ENCODE measurements around the gene CIDEC. TPM values are rescaled to one million over a fixed set of nuclear protein-coding genes. Genes with fewer than 3 reads are reported as not detected.
"Not testable (repeated sequence)": the region's sequence is repeated elsewhere in the genome, so short reads cannot be mapped to it uniquely, and the experiment has no call there.

The CIDEC gene
- polyA plus RNA-seq, 10 donors, result 0.21 to 1.1 (median 0.41) TPM; not detected in 2

GRCh38 chr3:9878700-9879099 lies 1.4 kb downstream of the CIDEC start:
- no peak for DNase-seq

- no peak for DNase-seq
Measured at GRCh38 chr3:9876991-9877390, 3.1 kb downstream of the CIDEC start.

GRCh38 chr3:9876255-9876654 lies 3.8 kb downstream of the CIDEC start:
- not testable (repeated sequence) for DNase-seq

GRCh38 chr3:9875448-9875847 lies 4.6 kb downstream of the CIDEC start:
- DNase-seq, result no peak

GRCh38 chr3:9872067-9872466 lies 8.0 kb downstream of the CIDEC start:
- DNase-seq, result not testable (repeated sequence)

GRCh38 chr3:9870978-9871377 lies 9.1 kb downstream of the CIDEC start:
- peak in 1 of 3 donors; percentile 40 for DNase-seq

- no peak for DNase-seq
Measured at GRCh38 chr3:9869955-9870354, 10.1 kb downstream of the CIDEC start.

- DNase-seq, result no peak
Measured at GRCh38 chr3:9867106-9867505, 12.9 kb downstream of the CIDEC start.

- DNase-seq, result peak in 1 of 3 donors; percentile 20
Measured at GRCh38 chr3:9866639-9867038, 13.4 kb downstream of the CIDEC start.

GRCh38 chr3:9865125-9865637 lies 14.9 kb downstream of the CIDEC start:
- not testable (repeated sequence) for DNase-seq

GRCh38 chr3:9864200-9864927 lies 15.7 kb downstream of the CIDEC start:
- DNase-seq, result peak; percentile 71 to 85 (median 75)

- DNase-seq, result peak in 1 of 3 donors; percentile 25
Measured at GRCh38 chr3:9863058-9863772, 16.8 kb downstream of the CIDEC start.

GRCh38 chr3:9862391-9863057 lies 17.5 kb downstream of the CIDEC start:
- peak; percentile 33 to 71 (median 39) for DNase-seq

GRCh38 chr3:9861626-9862130 lies 18.4 kb downstream of the CIDEC start:
- DNase-seq, result no peak

GRCh38 chr3:9861201-9861600 lies 18.9 kb downstream of the CIDEC start:
- no peak for DNase-seq

GRCh38 chr3:9859530-9860025 lies 20.5 kb downstream of the CIDEC start:
- DNase-seq, result no peak

GRCh38 chr3:9855594-9855993 lies 24.5 kb downstream of the CIDEC start:
- DNase-seq, result no peak

GRCh38 chr3:9854291-9854940 lies 25.6 kb downstream of the CIDEC start:
- DNase-seq, result not testable (repeated sequence)

- DNase-seq, result no peak
Measured at GRCh38 chr3:9852528-9852927, 27.5 kb downstream of the CIDEC start.

- DNase-seq, result not testable (repeated sequence)
Measured at GRCh38 chr3:9851926-9852325, 28.1 kb downstream of the CIDEC start.

GRCh38 chr3:9851383-9851782 lies 28.7 kb downstream of the CIDEC start:
- not testable (repeated sequence) for DNase-seq
